ENCODE measurements around the gene GGT5. TPM values are rescaled to one million over a fixed set of nuclear protein-coding genes. Genes with fewer than 3 reads are reported as not detected.

The GGT5 gene
- total and polyA plus RNA-seq, 2 of the 13 experiments (the other 11 are each of a cell fraction or from before 2014, with no cell fraction given), result 0.69 to 3.1 TPM

GRCh38 chr22:24178021-24178431, 66.9 kb downstream of the GGT5 start:
- in situ Hi-C loops (cut with HindIII; ENCODE audit: extremely low pct_ligation_motif_present, low pct_unique_long_range_greater_than_20kb), result no loop called here
- CTCF ChIA-PET (ENCODE audit: low intra/inter-chr PET ratio, low total read pairs), result no interaction called here
- intact Hi-C loops (cut with micrococcal nuclease; ENCODE audit: unreplicated experiment), result no loop called here

GRCh38 chr22:24177456-24177855, 67.4 kb downstream of the GGT5 start:
- Histone ChIP-seq H3K27me3 (ENCODE audit: control insufficient read depth in 1 of 2, insufficient read depth in 2 of 2, low read length in 2 of 2) (no peaks in the 10 kb centered on the region), H3K27ac (ENCODE audit: extremely low read length, insufficient read depth, low read length) (no peak overlapping the region), H3K4me3 (replicated peaks in 1 of 3; ENCODE audit: insufficient read depth in 1 of 3, low read depth in 2 of 3, low read length in 3 of 3) (no peak overlapping the region), H3K36me3 (replicated peaks in 1 of 2; ENCODE audit: control insufficient read depth in 1 of 2, insufficient read depth in 2 of 2, low read length in 2 of 2) (peaks cover 4 to 32% of the 10 kb centered on the region in 2 experiments; a peak in 4 of 5 replicates), H2AFZ (ENCODE audit: low read length) (no peak overlapping the region), H3K4me2 (ENCODE audit: low read depth, low read length) (no peak overlapping the region), H3K9ac (ENCODE audit: insufficient read depth, low read depth, low read length) (no peak overlapping the region), H3K4me1 (ENCODE audit: insufficient read depth, low read length) (peaks cover 19% of the 10 kb centered on the region), H4K20me1 (ENCODE audit: insufficient read depth, low read length) (peaks cover 6% of the 10 kb centered on the region; the same call in 1 of the 2 replicates), H3K79me2 (ENCODE audit: insufficient read depth, low read length) (no peaks in the 10 kb centered on the region), H3K9me3 (ENCODE audit: low read length) (no peaks in the 10 kb centered on the region)
- POLR2A ChIA-PET, result no interaction called here
- no TSS peak for BruUV-seq (replicated peaks)
- no peak for ATAC-seq
- WGBS (ENCODE audit: low lambda C conversion rate), result 95% methylated on average over 6 of the region's 10 CpGs
- no peak for DNase-seq (ENCODE audit: low spot score)
- no peak for FAIRE-seq
- CTCF ChIA-PET (ENCODE audit: low intra/inter-chr PET ratio, low total read pairs), result no interaction called here
- intact Hi-C loops (cut with micrococcal nuclease; ENCODE audit: unreplicated experiment), result no loop called here
- TF ChIP-seq ZFP36 (IDR thresholded peaks at IDR 0.05; ENCODE audit: borderline replicate concordance, low read depth, low read length, partially characterized antibody), result no peak
- in situ Hi-C loops (cut with HindIII; ENCODE audit: extremely low pct_ligation_motif_present, low pct_unique_long_range_greater_than_20kb), result no loop called here

More at GRCh38 chr22:24178021-24178431, 66.9 kb downstream of the GGT5 start:
- Histone ChIP-seq H3K27ac (ENCODE audit: extremely low read length, insufficient read depth, low read length) (no peak overlapping the region), H4K20me1 (ENCODE audit: insufficient read depth, low read length) (peaks cover 6% of the 10 kb centered on the region; the same call in 1 of the 2 replicates), H3K27me3 (ENCODE audit: control insufficient read depth in 1 of 2, insufficient read depth in 2 of 2, low read length in 2 of 2) (no peaks in the 10 kb centered on the region), H3K9ac (ENCODE audit: insufficient read depth, low read depth, low read length) (no peak overlapping the region), H3K36me3 (replicated peaks in 1 of 2; ENCODE audit: control insufficient read depth in 1 of 2, insufficient read depth in 2 of 2, low read length in 2 of 2) (peaks cover 4 to 27% of the 10 kb centered on the region in 2 experiments; a peak in 4 of 5 replicates), H3K4me3 (replicated peaks in 1 of 3; ENCODE audit: insufficient read depth in 1 of 3, low read depth in 2 of 3, low read length in 3 of 3) (no peak overlapping the region), H3K9me3 (ENCODE audit: low read length) (no peaks in the 10 kb centered on the region), H3K4me2 (ENCODE audit: low read depth, low read length) (no peak overlapping the region), H3K4me1 (ENCODE audit: insufficient read depth, low read length) (peaks cover 23% of the 10 kb centered on the region), H2AFZ (ENCODE audit: low read length) (no peak overlapping the region), H3K79me2 (ENCODE audit: insufficient read depth, low read length) (no peaks in the 10 kb centered on the region)
- WGBS (ENCODE audit: low lambda C conversion rate), result 80% methylated on average over 1 of the region's 12 CpGs
- FAIRE-seq (no peak), ATAC-seq (no peak), DNase-seq (ENCODE audit: low spot score) (no peak)
- POLR2A ChIA-PET, result no interaction called here
- BruUV-seq (replicated peaks), result TSS peak; percentile 48
- TF ChIP-seq HNRNPL (IDR thresholded peaks at IDR 0.05; ENCODE audit: low read depth, low read length) (0 out of 2 replicates have a peak, but pooled peaks have one; percentile 26), ZNF878 (CRISPR knock-in tag; IDR thresholded peaks at IDR 0.05) (no peak), AGO2 (optimal IDR thresholded peaks at IDR 0.05; ENCODE audit: low read depth, low read length) (peak; percentile 27), ZNF510 (CRISPR knock-in tag; IDR thresholded peaks at IDR 0.05; ENCODE audit: low read depth) (no peak)

Data from HepG2 (cell line).